ENCODE measurements around the gene CACNB2.

Gene CACNB2

GRCh38 chr10:18377898-18378297, 237.7 kb downstream of the CACNB2 start:
- TF ChIP-seq, protein P1, sequence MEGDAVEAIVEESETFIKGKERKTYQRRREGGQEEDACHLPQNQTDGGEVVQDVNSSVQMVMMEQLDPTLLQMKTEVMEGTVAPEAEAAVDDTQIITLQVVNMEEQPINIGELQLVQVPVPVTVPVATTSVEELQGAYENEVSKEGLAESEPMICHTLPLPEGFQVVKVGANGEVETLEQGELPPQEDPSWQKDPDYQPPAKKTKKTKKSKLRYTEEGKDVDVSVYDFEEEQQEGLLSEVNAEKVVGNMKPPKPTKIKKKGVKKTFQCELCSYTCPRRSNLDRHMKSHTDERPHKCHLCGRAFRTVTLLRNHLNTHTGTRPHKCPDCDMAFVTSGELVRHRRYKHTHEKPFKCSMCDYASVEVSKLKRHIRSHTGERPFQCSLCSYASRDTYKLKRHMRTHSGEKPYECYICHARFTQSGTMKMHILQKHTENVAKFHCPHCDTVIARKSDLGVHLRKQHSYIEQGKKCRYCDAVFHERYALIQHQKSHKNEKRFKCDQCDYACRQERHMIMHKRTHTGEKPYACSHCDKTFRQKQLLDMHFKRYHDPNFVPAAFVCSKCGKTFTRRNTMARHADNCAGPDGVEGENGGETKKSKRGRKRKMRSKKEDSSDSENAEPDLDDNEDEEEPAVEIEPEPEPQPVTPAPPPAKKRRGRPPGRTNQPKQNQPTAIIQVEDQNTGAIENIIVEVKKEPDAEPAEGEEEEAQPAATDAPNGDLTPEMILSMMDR (IDR thresholded peaks at IDR 0.05; ENCODE audit: extremely low read depth, insufficient read depth, missing control alignments) = no peak
- in situ Hi-C loops (cut with MboI; ENCODE audit: low pct_unique_long_range_greater_than_20kb, low sequenced_read_pairs, unreplicated experiment) = no loop called here
- DNase-seq (ENCODE audit: low spot score) = no peak

- in situ Hi-C loops (cut with MboI; ENCODE audit: low pct_unique_long_range_greater_than_20kb, low sequenced_read_pairs, unreplicated experiment) = no loop called here
- TF ChIP-seq, protein P1 (IDR thresholded peaks at IDR 0.05; ENCODE audit: extremely low read depth, insufficient read depth, missing control alignments) = no peak
- no peak for DNase-seq (ENCODE audit: low spot score)
These were observed 238.5 kb downstream of the CACNB2 start for GRCh38 chr10:18378766-18379165.

DNA sequence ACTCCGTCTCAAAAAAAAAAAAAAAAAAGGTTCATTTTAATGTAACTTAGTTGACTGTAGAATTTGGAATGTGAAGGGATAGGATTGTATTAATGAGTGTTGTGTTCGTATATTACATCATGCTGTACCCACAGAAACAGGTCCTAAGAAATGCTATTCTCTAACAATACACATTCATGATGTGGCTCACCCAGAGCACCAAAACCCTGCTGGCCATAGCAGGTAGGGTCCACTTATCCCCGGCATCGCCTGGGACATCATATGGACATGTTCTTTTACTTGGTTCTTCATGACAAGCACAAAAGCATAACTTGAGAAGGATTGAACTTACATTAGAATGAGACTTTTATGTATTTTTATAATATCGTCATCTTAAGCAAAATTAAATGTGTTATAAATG, 241.5 kb downstream of the CACNB2 start:
- TF ChIP-seq, protein P1 (IDR thresholded peaks at IDR 0.05; ENCODE audit: extremely low read depth, insufficient read depth, missing control alignments) = no peak
- in situ Hi-C loops (cut with MboI; ENCODE audit: low pct_unique_long_range_greater_than_20kb, low sequenced_read_pairs, unreplicated experiment) = no loop called here
- DNase-seq (ENCODE audit: low spot score) = no peak

GRCh38 chr10:18397906-18398305, 257.7 kb downstream of the CACNB2 start:
- DNase-seq (ENCODE audit: low spot score) = no peak
- in situ Hi-C loops (cut with MboI; ENCODE audit: low pct_unique_long_range_greater_than_20kb, low sequenced_read_pairs, unreplicated experiment) = no loop called here
- TF ChIP-seq, protein P1 (IDR thresholded peaks at IDR 0.05; ENCODE audit: extremely low read depth, insufficient read depth, missing control alignments) = no peak

GRCh38 chr10:18399158-18399557, 258.9 kb downstream of the CACNB2 start:
- TF ChIP-seq, protein P1 (IDR thresholded peaks at IDR 0.05; ENCODE audit: extremely low read depth, insufficient read depth, missing control alignments) = no peak
- in situ Hi-C loops (cut with MboI; ENCODE audit: low pct_unique_long_range_greater_than_20kb, low sequenced_read_pairs, unreplicated experiment) = no loop called here
- no peak for DNase-seq (ENCODE audit: low spot score)

GRCh38 chr10:18400201-18400905, 260.1 kb downstream of the CACNB2 start:
- DNase-seq (ENCODE audit: low spot score) = peak; percentile 13
- in situ Hi-C loops (cut with MboI; ENCODE audit: low pct_unique_long_range_greater_than_20kb, low sequenced_read_pairs, unreplicated experiment) = no loop called here

More at GRCh38 chr10:18400201-18400905, 260.1 kb downstream of the CACNB2 start:
- TF ChIP-seq, protein P1 (IDR thresholded peaks at IDR 0.05; ENCODE audit: extremely low read depth, insufficient read depth, missing control alignments) = no peak
